K562 (cell line): ENCODE results near the gene CD68. TPM values are rescaled to one million over a fixed set of nuclear protein-coding genes. Genes with fewer than 3 reads are reported as not detected.

Experiments used
- CREM ChIP-seq: IDR thresholded peaks from 2 replicates; pipeline ENCODE4 v1.6.1; 2014; ENCODE audit warnings: antibody characterized with exemption, low read depth
- ERF ChIP-seq: fragments of 450-650 bp; formaldehyde crosslinking; IDR thresholded peaks from 2 replicates; pipeline ENCODE4 v1.4.0; 2020; ENCODE audit warnings: mild to moderate bottlenecking, mixed read lengths
- FOS ChIP-seq: IDR thresholded peaks from 3 replicates; pipeline ENCODE4 v1.6.1; 2011; ENCODE audit not compliant: insufficient read length; ENCODE audit errors: extremely low read depth
- FOXM1 ChIP-seq, 2 experiments: fragments of 450-650 bp in 1 of 2; sonication (generic) in 1 of 2; formaldehyde crosslinking in 1 of 2; IDR thresholded peaks; 2 replicates each; pipeline versions ENCODE4 v1.6.1 to v1.9.0; 2017 to 2022; ENCODE audit warnings: low read depth in 2 of 2, mild to moderate bottlenecking in 2 of 2, missing genetic modification reagents in 1 of 2, moderate library complexity in 1 of 2
- HDAC2 ChIP-seq: fragments of 450-650 bp; IDR thresholded peaks from 2 replicates; pipeline ENCODE4 v1.6.1; 2016; ENCODE audit warnings: mild to moderate bottlenecking
- MAZ ChIP-seq, 2 experiments: fragments of 450-650 bp in 1 of 2; sonication (generic) in 1 of 2; formaldehyde crosslinking; IDR thresholded peaks in 1 of 2; conservative IDR thresholded peaks in 1 of 2; 2 replicates each; pipeline versions ENCODE4 v1.4.0 to v1.5.0; 2020; ENCODE audit warnings: mild to moderate bottlenecking in 1 of 2, missing genetic modification reagents in 1 of 2
- MTA1 ChIP-seq: fragments of 450-650 bp; IDR thresholded peaks from 2 replicates; pipeline ENCODE4 v1.6.1; 2017; ENCODE audit warnings: borderline replicate concordance
- NBN ChIP-seq: fragments of 450-650 bp; IDR thresholded peaks from 2 replicates; pipeline ENCODE4 v1.6.1; 2016; ENCODE audit warnings: low read depth, mild to moderate bottlenecking
- RBM15 ChIP-seq: fragments of 200-400 bp; formaldehyde crosslinking; IDR thresholded peaks from 2 replicates; pipeline ENCODE4 v1.6.1; 2018; ENCODE audit warnings: mild to moderate bottlenecking, low read length, moderate library complexity; ENCODE audit not compliant: insufficient read depth
- RFX1 ChIP-seq: fragments of 450-650 bp; IDR thresholded peaks from 2 replicates; pipeline ENCODE4 v1.6.1; 2016; ENCODE audit warnings: mild to moderate bottlenecking, moderate library complexity
- TRIM24 ChIP-seq, 2 experiments: fragments of 450-650 bp; IDR thresholded peaks; 2 replicates each; pipeline ENCODE4 v1.6.1; 2016
- ZFX ChIP-seq: sonication (generic); formaldehyde crosslinking; IDR thresholded peaks from 2 replicates; pipeline ENCODE4 v1.8.0; 2022; ENCODE audit warnings: mild to moderate bottlenecking, missing genetic modification reagents, moderate library complexity
- ZNF384 ChIP-seq: IDR thresholded peaks from 2 replicates; pipeline ENCODE4 v1.6.1; 2012; ENCODE audit warnings: low read depth, low read length, improper control_type of control experiment
- ZNF699 ChIP-seq: fragments of 250-450 bp; sonication (Bioruptor Pico); IDR thresholded peaks from 2 replicates; pipeline ENCODE4 v1.8.0; 2021; ENCODE audit warnings: mild to moderate bottlenecking, moderate library complexity; ENCODE audit not compliant: insufficient replicate concordance
- polyA plus RNA-seq, 8 experiments: library from polyadenylated mRNA; depleted of rRNA in 4 of 8; stranded (reverse) in 5 of 8; unstranded in 3 of 8; fragments of >200 nt; fragmentation: Nextera tagmentation in 2 of 8; fragmentation: Illumina TruSeq in 1 of 8; extraction: Ambion mirVana in 2 of 8; extraction: Trizol in 1 of 8; gene quantifications; 2 replicates each; pipeline versions ENCODE4 v1.2.1 to v1.2.3, GENCODE V29; 2011 to 2014; ENCODE audit warnings: inconsistent platforms in 1 of 8, missing spikeins in 1 of 8
- total RNA-seq, 7 experiments: library from RNA; depleted of rRNA in 6 of 7; stranded (reverse); fragments of >200 nt in 6 of 7; fragmentation: Illumina TruSeq in 2 of 7; extraction: Trizol in 2 of 7; gene quantifications; 2 replicates each; pipeline versions ENCODE4 v1.2.1 to v1.2.3, GENCODE V29; 2011 to 2021; ENCODE audit warnings: low replicate concordance in 1 of 7
- TF ChIP-seq, protein P1 (sequence below): sonication (generic); formaldehyde crosslinking; IDR thresholded peaks from 2 replicates; pipeline ENCODE4 v1.8.0; 2022; ENCODE audit warnings: mild to moderate bottlenecking, missing genetic modification reagents
- TF ChIP-seq, protein P2 (sequence below): sonication (generic); formaldehyde crosslinking; IDR thresholded peaks from 2 replicates; pipeline ENCODE4 v1.8.1; 2023; ENCODE audit warnings: missing genetic modification reagents, mild to moderate bottlenecking, borderline replicate concordance
- TF ChIP-seq, protein P3 (sequence below), 2 experiments: fragments of 450-650 bp; conservative IDR thresholded peaks; 2 replicates each; pipeline ENCODE4 v1.6.1; 2017; ENCODE audit warnings: mild to moderate bottlenecking in 2 of 2, moderate library complexity in 2 of 2

The CD68 gene
- total and polyA plus RNA-seq, 9 of the 15 experiments (the other 6 are each of a cell fraction or from before 2014, with no cell fraction given): 28.2 to 89.8 (median 37.7) TPM

DNA sequence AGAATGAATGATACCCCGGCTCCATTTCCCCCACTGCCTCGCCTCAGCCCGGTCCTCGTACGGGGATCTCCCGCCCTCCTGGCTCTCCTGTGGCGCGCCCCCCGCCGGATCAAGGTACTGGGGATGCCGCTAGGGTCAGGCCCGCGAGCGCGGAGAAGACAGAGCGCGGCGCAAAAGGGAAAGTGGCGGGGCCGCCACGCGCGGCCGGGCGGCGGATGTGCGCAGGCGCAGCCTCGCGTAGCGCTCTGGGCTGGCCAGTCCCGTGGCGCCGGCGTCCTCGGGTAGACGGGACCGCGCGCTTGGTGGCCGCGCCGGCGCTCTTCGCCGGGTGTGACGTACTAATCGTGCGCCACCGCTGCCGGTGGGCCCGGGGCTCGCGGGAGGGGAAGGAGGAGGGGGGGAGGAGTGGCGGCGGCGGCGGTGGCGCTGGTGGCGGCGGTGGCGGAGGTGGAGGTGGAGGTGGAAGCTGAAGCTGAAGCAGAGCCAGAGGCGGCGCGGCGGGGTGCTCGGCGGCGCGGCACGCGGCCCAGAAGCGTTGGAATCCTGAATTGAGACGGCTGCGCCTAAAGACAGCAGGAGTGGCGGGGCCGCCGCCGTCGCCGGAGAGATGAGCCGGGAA is 17.7 kb upstream of the CD68 start, which contains the start of gene SENP3 (continued):
- TF ChIP-seq FOXM1 (IDR thresholded peaks at IDR 0.05; ENCODE audit: low read depth) (no peak), FOXM1 (CRISPR knock-in tag; IDR thresholded peaks at IDR 0.05; ENCODE audit: low read depth) (no peak; the same call in 1 of the 2 replicates), TRIM24 (IDR thresholded peaks at IDR 0.05) (no peak), MTA1 (peak; percentile 93), ZNF384 (no peak), ERF (CRISPR knock-in tag) (no peak), FOS (no peak), RBM15 (no peak), NBN (no peak), MAZ (CRISPR knock-in tag; conservative IDR thresholded peaks at IDR 0.05 in 1 of 2, IDR thresholded peaks at IDR 0.05 in 1 of 2) (peak; percentile 33 to 59; a peak in 3 of 4 replicates), ZFX (CRISPR knock-in tag) (peak; percentile 68), HDAC2 (no peak), RFX1 (no peak), ZNF699 (no peak), CREM (peak; percentile 98)
- TF ChIP-seq, protein P1, sequence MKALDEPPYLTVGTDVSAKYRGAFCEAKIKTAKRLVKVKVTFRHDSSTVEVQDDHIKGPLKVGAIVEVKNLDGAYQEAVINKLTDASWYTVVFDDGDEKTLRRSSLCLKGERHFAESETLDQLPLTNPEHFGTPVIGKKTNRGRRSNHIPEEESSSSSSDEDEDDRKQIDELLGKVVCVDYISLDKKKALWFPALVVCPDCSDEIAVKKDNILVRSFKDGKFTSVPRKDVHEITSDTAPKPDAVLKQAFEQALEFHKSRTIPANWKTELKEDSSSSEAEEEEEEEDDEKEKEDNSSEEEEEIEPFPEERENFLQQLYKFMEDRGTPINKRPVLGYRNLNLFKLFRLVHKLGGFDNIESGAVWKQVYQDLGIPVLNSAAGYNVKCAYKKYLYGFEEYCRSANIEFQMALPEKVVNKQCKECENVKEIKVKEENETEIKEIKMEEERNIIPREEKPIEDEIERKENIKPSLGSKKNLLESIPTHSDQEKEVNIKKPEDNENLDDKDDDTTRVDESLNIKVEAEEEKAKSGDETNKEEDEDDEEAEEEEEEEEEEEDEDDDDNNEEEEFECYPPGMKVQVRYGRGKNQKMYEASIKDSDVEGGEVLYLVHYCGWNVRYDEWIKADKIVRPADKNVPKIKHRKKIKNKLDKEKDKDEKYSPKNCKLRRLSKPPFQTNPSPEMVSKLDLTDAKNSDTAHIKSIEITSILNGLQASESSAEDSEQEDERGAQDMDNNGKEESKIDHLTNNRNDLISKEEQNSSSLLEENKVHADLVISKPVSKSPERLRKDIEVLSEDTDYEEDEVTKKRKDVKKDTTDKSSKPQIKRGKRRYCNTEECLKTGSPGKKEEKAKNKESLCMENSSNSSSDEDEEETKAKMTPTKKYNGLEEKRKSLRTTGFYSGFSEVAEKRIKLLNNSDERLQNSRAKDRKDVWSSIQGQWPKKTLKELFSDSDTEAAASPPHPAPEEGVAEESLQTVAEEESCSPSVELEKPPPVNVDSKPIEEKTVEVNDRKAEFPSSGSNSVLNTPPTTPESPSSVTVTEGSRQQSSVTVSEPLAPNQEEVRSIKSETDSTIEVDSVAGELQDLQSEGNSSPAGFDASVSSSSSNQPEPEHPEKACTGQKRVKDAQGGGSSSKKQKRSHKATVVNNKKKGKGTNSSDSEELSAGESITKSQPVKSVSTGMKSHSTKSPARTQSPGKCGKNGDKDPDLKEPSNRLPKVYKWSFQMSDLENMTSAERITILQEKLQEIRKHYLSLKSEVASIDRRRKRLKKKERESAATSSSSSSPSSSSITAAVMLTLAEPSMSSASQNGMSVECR (CRISPR knock-in tag): peak; percentile 66
- TF ChIP-seq, protein P2, sequence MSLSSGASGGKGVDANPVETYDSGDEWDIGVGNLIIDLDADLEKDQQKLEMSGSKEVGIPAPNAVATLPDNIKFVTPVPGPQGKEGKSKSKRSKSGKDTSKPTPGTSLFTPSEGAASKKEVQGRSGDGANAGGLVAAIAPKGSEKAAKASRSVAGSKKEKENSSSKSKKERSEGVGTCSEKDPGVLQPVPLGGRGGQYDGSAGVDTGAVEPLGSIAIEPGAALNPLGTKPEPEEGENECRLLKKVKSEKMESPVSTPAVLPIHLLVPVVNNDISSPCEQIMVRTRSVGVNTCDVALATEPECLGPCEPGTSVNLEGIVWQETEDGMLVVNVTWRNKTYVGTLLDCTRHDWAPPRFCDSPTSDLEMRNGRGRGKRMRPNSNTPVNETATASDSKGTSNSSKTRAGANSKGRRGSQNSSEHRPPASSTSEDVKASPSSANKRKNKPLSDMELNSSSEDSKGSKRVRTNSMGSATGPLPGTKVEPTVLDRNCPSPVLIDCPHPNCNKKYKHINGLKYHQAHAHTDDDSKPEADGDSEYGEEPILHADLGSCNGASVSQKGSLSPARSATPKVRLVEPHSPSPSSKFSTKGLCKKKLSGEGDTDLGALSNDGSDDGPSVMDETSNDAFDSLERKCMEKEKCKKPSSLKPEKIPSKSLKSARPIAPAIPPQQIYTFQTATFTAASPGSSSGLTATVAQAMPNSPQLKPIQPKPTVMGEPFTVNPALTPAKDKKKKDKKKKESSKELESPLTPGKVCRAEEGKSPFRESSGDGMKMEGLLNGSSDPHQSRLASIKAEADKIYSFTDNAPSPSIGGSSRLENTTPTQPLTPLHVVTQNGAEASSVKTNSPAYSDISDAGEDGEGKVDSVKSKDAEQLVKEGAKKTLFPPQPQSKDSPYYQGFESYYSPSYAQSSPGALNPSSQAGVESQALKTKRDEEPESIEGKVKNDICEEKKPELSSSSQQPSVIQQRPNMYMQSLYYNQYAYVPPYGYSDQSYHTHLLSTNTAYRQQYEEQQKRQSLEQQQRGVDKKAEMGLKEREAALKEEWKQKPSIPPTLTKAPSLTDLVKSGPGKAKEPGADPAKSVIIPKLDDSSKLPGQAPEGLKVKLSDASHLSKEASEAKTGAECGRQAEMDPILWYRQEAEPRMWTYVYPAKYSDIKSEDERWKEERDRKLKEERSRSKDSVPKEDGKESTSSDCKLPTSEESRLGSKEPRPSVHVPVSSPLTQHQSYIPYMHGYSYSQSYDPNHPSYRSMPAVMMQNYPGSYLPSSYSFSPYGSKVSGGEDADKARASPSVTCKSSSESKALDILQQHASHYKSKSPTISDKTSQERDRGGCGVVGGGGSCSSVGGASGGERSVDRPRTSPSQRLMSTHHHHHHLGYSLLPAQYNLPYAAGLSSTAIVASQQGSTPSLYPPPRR (CRISPR knock-in tag): 0 out of 2 replicates have a peak, but pooled peaks have one; percentile 41
- TF ChIP-seq, protein P3, sequence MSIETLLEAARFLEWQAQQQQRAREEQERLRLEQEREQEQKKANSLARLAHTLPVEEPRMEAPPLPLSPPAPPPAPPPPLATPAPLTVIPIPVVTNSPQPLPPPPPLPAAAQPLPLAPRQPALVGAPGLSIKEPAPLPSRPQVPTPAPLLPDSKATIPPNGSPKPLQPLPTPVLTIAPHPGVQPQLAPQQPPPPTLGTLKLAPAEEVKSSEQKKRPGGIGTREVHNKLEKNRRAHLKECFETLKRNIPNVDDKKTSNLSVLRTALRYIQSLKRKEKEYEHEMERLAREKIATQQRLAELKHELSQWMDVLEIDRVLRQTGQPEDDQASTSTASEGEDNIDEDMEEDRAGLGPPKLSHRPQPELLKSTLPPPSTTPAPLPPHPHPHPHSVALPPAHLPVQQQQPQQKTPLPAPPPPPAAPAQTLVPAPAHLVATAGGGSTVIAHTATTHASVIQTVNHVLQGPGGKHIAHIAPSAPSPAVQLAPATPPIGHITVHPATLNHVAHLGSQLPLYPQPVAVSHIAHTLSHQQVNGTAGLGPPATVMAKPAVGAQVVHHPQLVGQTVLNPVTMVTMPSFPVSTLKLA (conservative IDR thresholded peaks at IDR 0.05): peak; percentile 56 to 82; a peak in 3 of 4 replicates
